K562 (cell line): ENCODE data around the gene PRKCSH. TPM values are rescaled to one million over a fixed set of nuclear protein-coding genes. Genes with fewer than 3 reads are reported as not detected.
A peak's percentile ranks its signal among the peaks of the same experiment; 100 is the strongest.

Source experiments
- ESRRA ChIP-seq: fragments of 450-650 bp; IDR thresholded peaks from 2 replicates; pipeline ENCODE4 v1.6.1; 2014; ENCODE audit warnings: low read depth, mild to moderate bottlenecking, moderate library complexity, borderline replicate concordance
- FOXP1 ChIP-seq: sonication (generic); formaldehyde crosslinking; IDR thresholded peaks from 2 replicates; pipeline ENCODE4 v1.8.0; 2022; ENCODE audit warnings: mild to moderate bottlenecking, missing genetic modification reagents
- GABPB1 ChIP-seq: sonication (generic); formaldehyde crosslinking; IDR thresholded peaks from 2 replicates; pipeline ENCODE4 v1.8.0; 2022; ENCODE audit warnings: mild to moderate bottlenecking, missing genetic modification reagents
- HMGN3 ChIP-seq: IDR thresholded peaks from 2 replicates; pipeline ENCODE4 v1.6.1; 2011; ENCODE audit warnings: borderline replicate concordance, low read depth, mild to moderate bottlenecking, mixed read lengths, low read length; ENCODE audit not compliant: insufficient read length; ENCODE audit errors: extremely low read depth
- ILK ChIP-seq: fragments of 450-650 bp; IDR thresholded peaks from 2 replicates; pipeline ENCODE4 v1.6.1; 2016; ENCODE audit warnings: missing genetic modification characterization, low read depth, mild to moderate bottlenecking, missing compliant biosample characterization, moderate library complexity, borderline replicate concordance
- KDM4B ChIP-seq, 2 experiments: fragments of 450-650 bp in 1 of 2; sonication (generic) in 1 of 2; IDR thresholded peaks; 2 replicates each; pipeline ENCODE4 v1.6.1; 2016 to 2017; ENCODE audit warnings: borderline replicate concordance in 2 of 2, antibody characterized with exemption in 1 of 2, low read depth in 1 of 2, mild to moderate bottlenecking in 1 of 2
- MTA1 ChIP-seq: fragments of 450-650 bp; IDR thresholded peaks from 2 replicates; pipeline ENCODE4 v1.6.1; 2017; ENCODE audit warnings: borderline replicate concordance
- MTA3 ChIP-seq: fragments of 450-650 bp; formaldehyde crosslinking; IDR thresholded peaks from 2 replicates; pipeline ENCODE4 v1.6.1; 2017; ENCODE audit warnings: mild to moderate bottlenecking, borderline replicate concordance
- MXI1 ChIP-seq: IDR thresholded peaks from 2 replicates; pipeline ENCODE4 v1.6.1; 2011; ENCODE audit warnings: low read depth, mild to moderate bottlenecking, improper control_type of control experiment, low read length
- NELFE ChIP-seq: IDR thresholded peaks from 2 replicates; pipeline ENCODE4 v1.6.1; 2011; ENCODE audit warnings: mild to moderate bottlenecking; ENCODE audit not compliant: insufficient read depth, insufficient read length
- NKRF ChIP-seq: fragments of 450-650 bp; IDR thresholded peaks from 2 replicates; pipeline ENCODE4 v1.6.1; 2016; ENCODE audit warnings: borderline replicate concordance
- RB1 ChIP-seq: fragments of 450-650 bp; IDR thresholded peaks from 2 replicates; pipeline ENCODE4 v1.6.1; 2017; ENCODE audit warnings: low read depth, mild to moderate bottlenecking
- SP1 ChIP-seq: sonication (generic); formaldehyde crosslinking; IDR thresholded peaks from 2 replicates; pipeline ENCODE4 v1.8.1; 2022; ENCODE audit warnings: mild to moderate bottlenecking, missing genetic modification reagents
- TSC22D4 ChIP-seq: fragments of 450-650 bp; IDR thresholded peaks from 2 replicates; pipeline ENCODE4 v1.6.1; 2016; ENCODE audit warnings: missing genetic modification characterization, missing biosample characterization, control low read depth
- ZNF232 ChIP-seq: sonication (generic); formaldehyde crosslinking; IDR thresholded peaks from 2 replicates; pipeline ENCODE4 v1.8.0; 2022; ENCODE audit warnings: mild to moderate bottlenecking, missing genetic modification reagents
- ZNF449 ChIP-seq: fragments of 250-450 bp; sonication (Bioruptor Pico); IDR thresholded peaks from 2 replicates; pipeline ENCODE4 v1.8.0; 2022; ENCODE audit warnings: moderate library complexity, mild to moderate bottlenecking, inconsistent platforms
- polyA plus RNA-seq, 8 experiments: library from polyadenylated mRNA; depleted of rRNA in 4 of 8; stranded (reverse) in 5 of 8; unstranded in 3 of 8; fragments of >200 nt; fragmentation: Nextera tagmentation in 2 of 8; fragmentation: Illumina TruSeq in 1 of 8; extraction: Ambion mirVana in 2 of 8; extraction: Trizol in 1 of 8; gene quantifications; 2 replicates each; pipeline versions ENCODE4 v1.2.1 to v1.2.3, GENCODE V29; 2011 to 2014; ENCODE audit warnings: inconsistent platforms in 1 of 8, missing spikeins in 1 of 8
- total RNA-seq, 7 experiments: library from RNA; depleted of rRNA in 6 of 7; stranded (reverse); fragments of >200 nt in 6 of 7; fragmentation: Illumina TruSeq in 2 of 7; extraction: Trizol in 2 of 7; gene quantifications; 2 replicates each; pipeline versions ENCODE4 v1.2.1 to v1.2.3, GENCODE V29; 2011 to 2021; ENCODE audit warnings: low replicate concordance in 1 of 7
- TF ChIP-seq, protein P1 (sequence below): sonication (generic); formaldehyde crosslinking; IDR thresholded peaks from 2 replicates; pipeline ENCODE4 v1.8.1; 2023; ENCODE audit warnings: mild to moderate bottlenecking, missing genetic modification reagents, moderate library complexity
- TF ChIP-seq, protein P2 (sequence below), 2 experiments: fragments of 450-650 bp in 1 of 2; sonication (generic) in 1 of 2; formaldehyde crosslinking; conservative IDR thresholded peaks; 2 replicates each; pipeline versions ENCODE4 v1.4.0 to v1.8.1; 2020 to 2022; ENCODE audit warnings: mild to moderate bottlenecking in 1 of 2, missing genetic modification reagents in 1 of 2
- TF ChIP-seq, protein P3 (sequence below): fragments of 250-450 bp; sonication (Bioruptor Pico); IDR thresholded peaks from 2 replicates; pipeline ENCODE4 v1.5.0; 2022; ENCODE audit warnings: mild to moderate bottlenecking

The PRKCSH gene
- total and polyA plus RNA-seq, 9 of the 15 experiments (the other 6 are each of a cell fraction or from before 2014, with no cell fraction given) = 2.3 to 297 (median 48.1) TPM

DNA sequence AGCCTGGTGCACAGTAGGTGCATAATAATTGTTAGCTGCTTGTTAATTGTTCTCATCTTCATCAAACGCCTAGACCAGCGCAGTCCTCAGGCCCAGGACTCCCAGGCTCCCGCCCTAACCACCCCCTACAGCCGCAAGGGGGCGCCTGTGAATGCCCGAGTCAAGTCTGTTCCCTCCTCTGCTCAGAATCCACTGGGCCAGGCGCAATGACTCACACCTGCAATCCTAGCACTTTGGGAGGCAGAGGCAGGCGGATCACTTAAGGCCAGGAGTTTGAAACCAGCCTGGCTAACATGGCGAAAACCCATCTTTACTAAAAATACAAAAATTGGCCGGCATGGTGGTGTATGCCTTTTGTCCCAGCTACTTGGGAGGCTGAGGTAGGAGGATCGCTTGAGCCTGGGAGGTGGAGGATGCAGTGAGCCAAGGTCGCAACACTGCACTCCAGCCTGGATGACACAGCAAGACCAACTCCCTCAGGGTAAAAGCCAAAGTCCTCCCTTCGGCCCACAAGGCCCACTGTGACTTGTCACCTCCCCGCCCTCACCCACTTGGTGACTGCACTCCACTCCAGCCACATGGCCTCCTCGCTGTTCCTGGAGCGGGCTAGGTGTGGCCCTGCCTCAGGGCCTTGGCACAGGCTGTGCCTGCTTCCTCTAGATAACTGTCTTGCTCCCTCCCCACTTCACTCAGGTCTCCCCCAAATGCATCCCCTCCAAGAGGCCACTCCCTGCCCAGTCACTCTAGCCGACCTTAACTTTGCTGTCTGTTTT, 61.1 kb downstream of the PRKCSH start (continued):
- TF ChIP-seq FOXP1 (no peak), ZNF232 (no peak), NKRF (no peak), MXI1 (no peak), SP1 (CRISPR knock-in tag) (no peak), ILK (tag) (no peak), HMGN3 (no peak), MTA1 (no peak; the same call in 1 of the 2 replicates), MTA3 (0 out of 2 replicates have a peak, but pooled peaks have one; percentile 40), KDM4B (IDR thresholded peaks at IDR 0.05; ENCODE audit: borderline replicate concordance in 2 of 2, low read depth in 1 of 2) (no peak), GABPB1 (CRISPR knock-in tag) (peak; percentile 23; the same call in 1 of the 2 replicates), ZNF449 (CRISPR knock-in tag) (no peak), NELFE (no peak), RB1 (peak; percentile 82; the same call in 1 of the 2 replicates), ESRRA (peak; percentile 33), TSC22D4 (tag) (no peak)
- TF ChIP-seq, protein P1, sequence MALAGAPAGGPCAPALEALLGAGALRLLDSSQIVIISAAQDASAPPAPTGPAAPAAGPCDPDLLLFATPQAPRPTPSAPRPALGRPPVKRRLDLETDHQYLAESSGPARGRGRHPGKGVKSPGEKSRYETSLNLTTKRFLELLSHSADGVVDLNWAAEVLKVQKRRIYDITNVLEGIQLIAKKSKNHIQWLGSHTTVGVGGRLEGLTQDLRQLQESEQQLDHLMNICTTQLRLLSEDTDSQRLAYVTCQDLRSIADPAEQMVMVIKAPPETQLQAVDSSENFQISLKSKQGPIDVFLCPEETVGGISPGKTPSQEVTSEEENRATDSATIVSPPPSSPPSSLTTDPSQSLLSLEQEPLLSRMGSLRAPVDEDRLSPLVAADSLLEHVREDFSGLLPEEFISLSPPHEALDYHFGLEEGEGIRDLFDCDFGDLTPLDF = no peak
- TF ChIP-seq, protein P2, sequence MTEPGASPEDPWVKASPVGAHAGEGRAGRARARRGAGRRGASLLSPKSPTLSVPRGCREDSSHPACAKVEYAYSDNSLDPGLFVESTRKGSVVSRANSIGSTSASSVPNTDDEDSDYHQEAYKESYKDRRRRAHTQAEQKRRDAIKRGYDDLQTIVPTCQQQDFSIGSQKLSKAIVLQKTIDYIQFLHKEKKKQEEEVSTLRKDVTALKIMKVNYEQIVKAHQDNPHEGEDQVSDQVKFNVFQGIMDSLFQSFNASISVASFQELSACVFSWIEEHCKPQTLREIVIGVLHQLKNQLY (CRISPR knock-in tag; conservative IDR thresholded peaks at IDR 0.05) = no peak
- TF ChIP-seq, protein P3, sequence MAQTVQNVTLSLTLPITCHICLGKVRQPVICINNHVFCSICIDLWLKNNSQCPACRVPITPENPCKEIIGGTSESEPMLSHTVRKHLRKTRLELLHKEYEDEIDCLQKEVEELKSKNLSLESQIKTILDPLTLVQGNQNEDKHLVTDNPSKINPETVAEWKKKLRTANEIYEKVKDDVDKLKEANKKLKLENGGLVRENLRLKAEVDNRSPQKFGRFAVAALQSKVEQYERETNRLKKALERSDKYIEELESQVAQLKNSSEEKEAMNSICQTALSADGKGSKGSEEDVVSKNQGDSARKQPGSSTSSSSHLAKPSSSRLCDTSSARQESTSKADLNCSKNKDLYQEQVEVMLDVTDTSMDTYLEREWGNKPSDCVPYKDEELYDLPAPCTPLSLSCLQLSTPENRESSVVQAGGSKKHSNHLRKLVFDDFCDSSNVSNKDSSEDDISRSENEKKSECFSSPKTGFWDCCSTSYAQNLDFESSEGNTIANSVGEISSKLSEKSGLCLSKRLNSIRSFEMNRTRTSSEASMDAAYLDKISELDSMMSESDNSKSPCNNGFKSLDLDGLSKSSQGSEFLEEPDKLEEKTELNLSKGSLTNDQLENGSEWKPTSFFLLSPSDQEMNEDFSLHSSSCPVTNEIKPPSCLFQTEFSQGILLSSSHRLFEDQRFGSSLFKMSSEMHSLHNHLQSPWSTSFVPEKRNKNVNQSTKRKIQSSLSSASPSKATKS (CRISPR knock-in tag) = no peak
